ENCODE data around the gene IFT80. TPM values are rescaled to one million over a fixed set of nuclear protein-coding genes. Genes with fewer than 3 reads are reported as not detected.

IFT80 gene
- total and polyA plus RNA-seq, 2 donors (not counting 3 experiments of a cell fraction or from before 2014, with no cell fraction given), result 7.3 to 22.5 TPM

DNA sequence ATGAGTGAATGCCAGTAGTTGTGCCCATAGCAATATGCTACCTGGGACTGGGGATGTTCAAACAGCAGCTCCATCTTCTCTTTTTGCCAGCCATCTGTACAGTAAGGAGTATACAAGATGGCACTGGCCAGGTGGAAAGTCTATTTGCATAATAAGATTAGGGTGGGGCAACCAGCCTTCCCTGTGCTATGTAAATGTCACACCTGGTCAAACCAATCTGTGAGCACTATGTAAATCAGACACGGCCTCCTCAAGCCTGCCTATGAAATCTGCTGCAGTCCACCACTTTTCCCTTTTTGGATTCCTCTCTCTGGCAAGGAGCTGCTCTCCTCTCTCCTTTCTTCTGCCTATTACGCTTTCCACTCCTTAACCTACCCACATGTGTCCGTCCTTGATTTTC, 120.8 kb downstream of the IFT80 start:
- Histone ChIP-seq H3K9me1 (replicated peaks; ENCODE audit: control insufficient read depth, extremely low read depth, insufficient read depth, low read length) (no peaks in the 10 kb centered on the region), H3K27me3 (ENCODE audit: control insufficient read depth in 2 of 2, insufficient read depth in 2 of 2, low read length in 2 of 2) (no peaks in the 10 kb centered on the region), H3K4me2 (ENCODE audit: insufficient read depth, low read length) (no peak overlapping the region), H3K9ac (replicated peaks; ENCODE audit: extremely low read depth, insufficient read depth, low read length) (no peak overlapping the region), H3K4me3 (replicated peaks in 1 of 3; ENCODE audit: insufficient read depth in 1 of 3, low read depth in 1 of 3, low read length in 3 of 3) (no peak overlapping the region), H3K4me1 (ENCODE audit: control insufficient read depth, extremely low read depth, insufficient read depth, low read length) (no peaks in the 10 kb centered on the region), H3K27ac (ENCODE audit: insufficient read depth, low read depth, low read length) (no peak overlapping the region), H3K9me3 (replicated peaks; ENCODE audit: control insufficient read depth, insufficient read depth, low read length) (no peaks in the 10 kb centered on the region), H3K36me3 (ENCODE audit: control insufficient read depth in 2 of 2, extremely low read depth in 1 of 2, insufficient read depth in 2 of 2, low read length in 2 of 2) (no peaks in the 10 kb centered on the region), H2AFZ (ENCODE audit: low read depth, low read length) (no peak overlapping the region), H3K79me2 (ENCODE audit: control insufficient read depth, insufficient read depth, low read length) (no peaks in the 10 kb centered on the region), H4K20me1 (replicated peaks; ENCODE audit: control insufficient read depth, extremely low read depth, insufficient read depth, low read length) (no peaks in the 10 kb centered on the region)
- intact Hi-C loops (cut with micrococcal nuclease) (no loop called here), dilution Hi-C loops (cut with MboI; ENCODE audit: extremely low pct_ligation_motif_present, low sequenced_read_pairs) (no loop called here)
- BruUV-seq (replicated peaks), result no TSS peak
- ChIA-PET CTCF (no interaction called here), POLR2A (no interaction called here)
- FAIRE-seq (no peak), DNase-seq (ENCODE audit: low read depth, low spot score) (no peak)
- TF ChIP-seq CTCF (IDR thresholded peaks at IDR 0.05; ENCODE audit: extremely low read depth in 1 of 2, insufficient read depth in 1 of 2, low read depth in 1 of 2, low read length in 2 of 2), result no peak
- TF ChIP-seq EZH2 (IDR thresholded peaks at IDR 0.05; ENCODE audit: borderline replicate concordance, low read depth, low read length, severe bottlenecking), result no peak
- TF ChIP-seq JUN (IDR thresholded peaks at IDR 0.05; ENCODE audit: borderline replicate concordance, insufficient read depth, insufficient read length, low read depth), result no peak
- no peak for TF ChIP-seq MAX (IDR thresholded peaks at IDR 0.05; ENCODE audit: insufficient read depth, insufficient read length)
- no peak for TF ChIP-seq MYC (IDR thresholded peaks at IDR 0.05; ENCODE audit: low read depth, low read length)
- TF ChIP-seq FOS (IDR thresholded peaks at IDR 0.05; ENCODE audit: borderline replicate concordance, insufficient read depth, low read length), result no peak
- no peak for TF ChIP-seq POLR2A (IDR thresholded peaks at IDR 0.05; ENCODE audit: low read depth, low read length)
- no peak for TF ChIP-seq GATA2 (IDR thresholded peaks at IDR 0.05; ENCODE audit: insufficient read depth, insufficient read length, low read depth, low read length)
- no peak for TF ChIP-seq POLR2AphosphoS5 (IDR thresholded peaks at IDR 0.05; ENCODE audit: insufficient read depth, low read depth, low read length)

Measured in endothelial cell of umbilical vein (primary cell).